Measurements from ENCODE around the gene SPRR2E. TPM values are rescaled to one million over a fixed set of nuclear protein-coding genes. Genes with fewer than 3 reads are reported as not detected.
"Not testable (repeated sequence)": the region's sequence is repeated elsewhere in the genome, so short reads cannot be mapped to it uniquely, and the experiment has no call there.

SPRR2E gene
- polyA plus RNA-seq, 1 experiment: not detected

DNA sequence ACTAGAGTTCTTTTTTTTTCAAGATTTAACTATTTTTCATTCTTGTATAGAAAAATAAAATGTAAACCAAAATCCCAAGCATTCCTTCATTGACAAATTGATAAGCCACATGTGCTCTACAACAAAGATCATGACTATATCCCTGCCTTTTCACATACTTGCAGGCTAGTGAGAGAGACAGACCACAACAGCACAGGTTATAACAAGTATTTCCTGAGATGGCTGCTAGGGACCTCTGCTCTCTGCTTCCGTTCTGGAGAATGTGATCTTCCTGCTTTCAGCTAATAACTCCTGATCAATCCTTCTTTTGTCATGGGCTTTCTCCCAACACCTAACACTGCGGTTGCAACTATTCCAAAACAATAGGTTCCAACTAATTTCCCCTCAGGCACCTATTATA lies 33.0 kb upstream of the SPRR2E start:
- no peaks in the 10 kb centered on the region for H3K9me3 ChIP-seq (ENCODE audit: control insufficient read depth, insufficient read depth, low read length)
- H3K27ac ChIP-seq (ENCODE audit: low read depth, low read length): no peak overlapping the region
- POLR2A ChIA-PET: no interaction called here
- H3K4me3 ChIP-seq (ENCODE audit: low read depth, low read length): no peak overlapping the region
- CTCF ChIA-PET: no interaction called here
- no peak for TF ChIP-seq CTCF (IDR thresholded peaks at IDR 0.05; ENCODE audit: low read depth, low read length)
- H3K27me3 ChIP-seq (ENCODE audit: control insufficient read depth, insufficient read depth, low read length): no peaks in the 10 kb centered on the region
- DNase-seq (ENCODE audit: low read depth, low spot score): no peak

- H3K9me3 ChIP-seq (ENCODE audit: control insufficient read depth, insufficient read depth, low read length): no peaks in the 10 kb centered on the region
- no peak for TF ChIP-seq CTCF (IDR thresholded peaks at IDR 0.05; ENCODE audit: low read depth, low read length)
- DNase-seq (ENCODE audit: low read depth, low spot score): no peak
- CTCF ChIA-PET: no interaction called here
- H3K27ac ChIP-seq (ENCODE audit: low read depth, low read length): no peak overlapping the region
- POLR2A ChIA-PET: no interaction called here
- H3K27me3 ChIP-seq (ENCODE audit: control insufficient read depth, insufficient read depth, low read length): no peaks in the 10 kb centered on the region
- H3K4me3 ChIP-seq (ENCODE audit: low read depth, low read length): no peak overlapping the region
Measured at GRCh38 chr1:153125536-153125935, 31.2 kb upstream of the SPRR2E start.

GRCh38 chr1:153123793-153124192 lies 29.5 kb upstream of the SPRR2E start:
- H3K27me3 ChIP-seq (ENCODE audit: control insufficient read depth, insufficient read depth, low read length); H3K9me3 ChIP-seq (ENCODE audit: control insufficient read depth, insufficient read depth, low read length); CTCF ChIA-PET; H3K27ac ChIP-seq (ENCODE audit: low read depth, low read length); H3K4me3 ChIP-seq (ENCODE audit: low read depth, low read length); DNase-seq (ENCODE audit: low read depth, low spot score); POLR2A ChIA-PET: not testable (repeated sequence)

- TF ChIP-seq CTCF (IDR thresholded peaks at IDR 0.05; ENCODE audit: low read depth, low read length): no peak
- no peak overlapping the region for H3K4me3 ChIP-seq (ENCODE audit: low read depth, low read length)
- H3K9me3 ChIP-seq (ENCODE audit: control insufficient read depth, insufficient read depth, low read length): no peaks in the 10 kb centered on the region
- DNase-seq (ENCODE audit: low read depth, low spot score): no peak
- ChIA-PET POLR2A (no interaction called here), CTCF (interaction anchor here (0.8 kb wide), 1 partner anchor 100 kb away, joined by 3 read pairs; no protein-coding TSS in a partner anchor)
- no peaks in the 10 kb centered on the region for H3K27me3 ChIP-seq (ENCODE audit: control insufficient read depth, insufficient read depth, low read length)
- no peak overlapping the region for H3K27ac ChIP-seq (ENCODE audit: low read depth, low read length)
Measured at GRCh38 chr1:153122831-153123421, 28.6 kb upstream of the SPRR2E start.

DNA sequence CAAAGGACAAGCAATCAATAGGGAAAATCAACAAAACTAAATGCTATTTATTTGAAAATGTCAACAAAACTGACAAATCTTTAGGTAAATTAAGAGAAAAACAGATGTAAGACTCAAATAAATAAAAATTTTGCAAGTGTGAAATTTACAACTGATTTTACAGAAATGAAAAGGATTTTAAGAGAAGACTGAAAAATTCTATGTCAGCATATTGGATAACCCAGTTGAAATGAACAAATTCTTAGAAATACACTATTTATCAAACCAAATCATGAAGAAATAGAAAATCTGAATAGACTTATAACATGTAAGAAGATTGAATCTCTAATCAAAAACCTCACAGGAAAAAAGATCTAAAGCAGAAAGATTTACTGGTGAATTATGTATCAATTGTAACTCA lies 26.6 kb upstream of the SPRR2E start:
- Histone ChIP-seq H3K4me3 (ENCODE audit: low read depth, low read length) (no peak overlapping the region), H3K27ac (ENCODE audit: low read depth, low read length) (no peak overlapping the region), H3K27me3 (ENCODE audit: control insufficient read depth, insufficient read depth, low read length) (no peaks in the 10 kb centered on the region), H3K9me3 (ENCODE audit: control insufficient read depth, insufficient read depth, low read length) (no peaks in the 10 kb centered on the region)
- no peak for DNase-seq (ENCODE audit: low read depth, low spot score)
- POLR2A ChIA-PET: no interaction called here
- CTCF ChIA-PET: no interaction called here
- TF ChIP-seq CTCF (IDR thresholded peaks at IDR 0.05; ENCODE audit: low read depth, low read length): no peak
